Activated T-cell treated with anti-CD3 and anti-CD28 coated beads, Interleukin-2, amount 50 U/mL, for 24 hours (primary cell): Measurements from ENCODE around the gene PDE9A.

Experiments used
- DNase-seq: peaks from one replicate; pipeline ENCODE4 v3.0.0-alpha.2; 2020
- H3K27ac Mint-ChIP-seq: 2 replicates; pipeline ENCODE4 v1.8.0; 2020; ENCODE audit warnings: mild to moderate bottlenecking, mixed read lengths
- H3K27me3 Mint-ChIP-seq: 2 replicates; pipeline ENCODE4 v1.8.0; 2020; ENCODE audit warnings: mixed read lengths
- H3K36me3 Mint-ChIP-seq: 2 replicates; pipeline ENCODE4 v1.8.0; 2020; ENCODE audit warnings: low read depth, mixed read lengths
- H3K4me1 Mint-ChIP-seq: 2 replicates; pipeline ENCODE4 v1.8.0; 2020; ENCODE audit warnings: low read depth, mixed read lengths
- H3K4me3 Mint-ChIP-seq: 2 replicates; pipeline ENCODE4 v1.8.0; 2020; ENCODE audit warnings: mild to moderate bottlenecking, moderate library complexity, mixed read lengths
- H3K9me3 Mint-ChIP-seq: 2 replicates; pipeline ENCODE4 v1.8.0; 2020; ENCODE audit warnings: mixed read lengths

PDE9A gene

DNA sequence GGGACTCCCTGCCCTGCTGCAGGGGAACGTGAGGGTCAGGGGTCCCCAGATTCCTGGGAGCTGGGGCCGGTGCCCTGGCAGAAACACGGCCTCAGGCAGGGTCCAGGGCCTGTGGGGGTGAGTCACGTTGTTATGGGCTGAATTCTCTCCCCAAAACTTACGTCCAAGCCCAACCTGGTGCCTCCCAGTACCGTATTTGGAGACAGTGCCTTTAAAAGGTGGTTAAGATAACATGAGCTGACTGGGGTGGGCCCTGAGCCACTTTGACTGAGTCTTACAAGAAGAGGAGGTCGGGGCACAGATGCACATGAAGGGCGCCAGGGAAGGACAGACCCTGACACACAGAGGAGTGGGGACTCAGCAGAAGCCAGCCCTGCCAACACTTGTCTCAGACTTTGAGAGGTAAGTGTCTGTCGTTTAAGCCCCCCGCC, 126.0 kb downstream of the PDE9A start:
- H3K27ac Mint-ChIP-seq = no peak overlapping the region
- no peak for DNase-seq
- no peak overlapping the region for H3K4me3 Mint-ChIP-seq
- peaks cover 3% of the 10 kb centered on the region for H3K36me3 Mint-ChIP-seq
- H3K27me3 Mint-ChIP-seq = peaks cover 5% of the 10 kb centered on the region
- H3K9me3 Mint-ChIP-seq = no peaks in the 10 kb centered on the region
- peaks cover 34% of the 10 kb centered on the region for H3K4me1 Mint-ChIP-seq

DNA sequence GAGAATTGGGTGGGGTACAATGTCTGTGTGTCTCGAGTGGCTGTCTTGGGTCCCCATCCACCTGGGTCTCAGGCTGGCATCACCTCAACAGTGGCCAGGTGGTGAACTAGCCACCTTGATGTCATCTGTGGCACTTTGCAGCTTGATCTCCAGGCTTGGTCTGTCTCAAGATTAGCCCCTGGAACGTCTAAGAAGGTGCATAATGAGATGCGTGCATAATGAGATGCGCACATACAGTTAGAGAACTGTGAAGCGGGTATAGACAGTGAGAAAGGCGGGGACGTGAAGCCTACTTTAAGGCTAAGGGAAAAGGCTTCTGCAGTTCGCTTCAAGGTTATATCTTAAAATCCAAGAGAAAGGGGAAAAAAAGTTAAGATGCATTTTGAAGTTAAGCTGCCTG, 127.2 kb downstream of the PDE9A start:
- peaks cover 42% of the 10 kb centered on the region for H3K4me1 Mint-ChIP-seq
- no peak overlapping the region for H3K4me3 Mint-ChIP-seq
- peaks cover under 1% of the 10 kb centered on the region for H3K36me3 Mint-ChIP-seq
- H3K27me3 Mint-ChIP-seq = peaks cover 5% of the 10 kb centered on the region
- H3K27ac Mint-ChIP-seq = no peak overlapping the region
- no peak for DNase-seq
- H3K9me3 Mint-ChIP-seq = no peaks in the 10 kb centered on the region

- Mint-ChIP-seq H3K4me1 (peaks cover 43% of the 10 kb centered on the region), H3K36me3 (no peaks in the 10 kb centered on the region), H3K27ac (no peak overlapping the region), H3K9me3 (no peaks in the 10 kb centered on the region), H3K27me3 (peaks cover 5% of the 10 kb centered on the region), H3K4me3 (no peak overlapping the region)
- peak; percentile 37 for DNase-seq
These were observed 127.9 kb downstream of the PDE9A start for GRCh38 chr21:42781150-42781970.

GRCh38 chr21:42781971-42782722, 128.7 kb downstream of the PDE9A start:
- H3K4me3 Mint-ChIP-seq = no peak overlapping the region
- peaks cover 5% of the 10 kb centered on the region for H3K27me3 Mint-ChIP-seq
- no peaks in the 10 kb centered on the region for H3K36me3 Mint-ChIP-seq
- no peaks in the 10 kb centered on the region for H3K9me3 Mint-ChIP-seq
- DNase-seq = no peak
- peaks cover 43% of the 10 kb centered on the region for H3K4me1 Mint-ChIP-seq
- H3K27ac Mint-ChIP-seq = no peak overlapping the region

- Mint-ChIP-seq H3K4me3 (no peak overlapping the region), H3K4me1 (peaks cover 43% of the 10 kb centered on the region), H3K27ac (peak overlapping the region; percentile 40), H3K36me3 (no peaks in the 10 kb centered on the region), H3K9me3 (no peaks in the 10 kb centered on the region), H3K27me3 (peaks cover 5% of the 10 kb centered on the region)
- DNase-seq = no peak
These were observed 129.4 kb downstream of the PDE9A start for GRCh38 chr21:42782723-42783242.

DNA sequence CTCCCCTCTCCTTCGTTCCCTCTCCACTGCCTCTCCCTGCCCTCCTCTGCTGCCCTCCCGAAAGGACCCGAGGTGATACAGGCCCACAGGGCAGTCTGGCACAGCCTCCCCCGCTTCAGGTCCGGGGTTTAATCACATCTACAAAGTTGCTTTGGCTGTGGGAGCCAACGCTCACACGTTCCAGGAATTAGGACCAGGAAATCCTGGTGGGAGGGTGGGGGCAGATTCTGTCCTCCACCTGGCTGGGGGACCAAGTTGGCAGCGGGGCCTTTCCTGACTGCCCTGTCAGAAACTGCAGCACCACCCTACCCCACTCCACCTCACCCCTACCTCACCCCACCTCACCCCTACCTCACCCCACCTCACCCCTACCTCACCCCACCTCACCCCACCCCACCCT, 130.9 kb downstream of the PDE9A start:
- peaks cover 5% of the 10 kb centered on the region for H3K27me3 Mint-ChIP-seq

GRCh38 chr21:42784896-42785451, 131.6 kb downstream of the PDE9A start:
- Mint-ChIP-seq H3K9me3 (no peaks in the 10 kb centered on the region), H3K36me3 (no peaks in the 10 kb centered on the region), H3K27ac (peak overlapping the region; percentile 82), H3K4me3 (no peak overlapping the region), H3K27me3 (peaks cover 5% of the 10 kb centered on the region), H3K4me1 (peaks cover 43% of the 10 kb centered on the region)
- no peak for DNase-seq

More for the DNA sequence above, 130.9 kb downstream of the PDE9A start:
- Mint-ChIP-seq H3K4me3 (peak overlapping the region; percentile 25), H3K36me3 (no peaks in the 10 kb centered on the region), H3K27ac (peak overlapping the region; percentile 93), H3K9me3 (no peaks in the 10 kb centered on the region), H3K4me1 (peaks cover 43% of the 10 kb centered on the region)
- DNase-seq = no peak

DNA sequence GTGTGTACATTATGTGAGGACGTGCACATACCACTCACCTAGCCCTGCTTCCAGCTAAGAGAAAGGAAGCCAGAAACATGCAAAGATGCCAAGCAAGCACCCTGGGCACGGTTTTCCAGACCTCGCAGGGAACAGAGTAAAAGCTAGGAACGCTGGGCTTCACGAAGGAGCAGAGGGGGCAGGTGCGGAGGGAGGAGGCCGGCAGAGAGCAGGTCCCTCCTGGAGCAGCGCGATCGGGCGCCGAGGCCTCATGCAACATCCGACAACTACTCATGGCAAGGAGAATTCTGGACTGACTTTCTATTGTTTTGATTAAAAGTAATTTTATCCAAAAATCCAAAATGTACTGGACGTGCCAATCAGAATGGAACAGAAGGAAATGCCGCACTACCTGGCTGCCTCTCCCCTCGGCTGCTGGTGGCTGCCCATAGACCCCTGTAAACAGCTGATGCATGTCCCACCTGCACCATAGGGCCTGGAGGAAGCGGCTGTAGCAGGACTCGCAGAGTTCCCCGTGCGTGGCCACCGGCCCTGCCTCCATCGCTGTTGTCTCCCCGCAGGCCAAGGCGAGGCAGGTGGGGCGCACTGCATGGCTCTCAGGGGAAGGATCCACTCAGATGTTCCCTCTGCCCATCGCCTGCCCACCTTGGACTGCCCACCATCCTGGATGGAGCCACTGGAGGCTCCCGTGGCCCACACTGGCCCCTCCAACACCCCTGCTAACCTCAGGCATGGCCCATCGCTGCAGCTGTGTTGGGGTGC, 132.4 kb downstream of the PDE9A start:
- H3K9me3 Mint-ChIP-seq = no peaks in the 10 kb centered on the region
- H3K27me3 Mint-ChIP-seq = peaks cover 5% of the 10 kb centered on the region
- H3K4me3 Mint-ChIP-seq = no peak overlapping the region
- H3K4me1 Mint-ChIP-seq = peaks cover 40% of the 10 kb centered on the region
- no peak for DNase-seq
- H3K36me3 Mint-ChIP-seq = no peaks in the 10 kb centered on the region
- H3K27ac Mint-ChIP-seq = no peak overlapping the region

- Mint-ChIP-seq H3K27ac (no peak overlapping the region), H3K36me3 (no peaks in the 10 kb centered on the region), H3K27me3 (no peaks in the 10 kb centered on the region), H3K4me1 (peaks cover 31% of the 10 kb centered on the region), H3K9me3 (no peaks in the 10 kb centered on the region), H3K4me3 (no peak overlapping the region)
- no peak for DNase-seq
These were observed 133.5 kb downstream of the PDE9A start for GRCh38 chr21:42786884-42787283.

DNA sequence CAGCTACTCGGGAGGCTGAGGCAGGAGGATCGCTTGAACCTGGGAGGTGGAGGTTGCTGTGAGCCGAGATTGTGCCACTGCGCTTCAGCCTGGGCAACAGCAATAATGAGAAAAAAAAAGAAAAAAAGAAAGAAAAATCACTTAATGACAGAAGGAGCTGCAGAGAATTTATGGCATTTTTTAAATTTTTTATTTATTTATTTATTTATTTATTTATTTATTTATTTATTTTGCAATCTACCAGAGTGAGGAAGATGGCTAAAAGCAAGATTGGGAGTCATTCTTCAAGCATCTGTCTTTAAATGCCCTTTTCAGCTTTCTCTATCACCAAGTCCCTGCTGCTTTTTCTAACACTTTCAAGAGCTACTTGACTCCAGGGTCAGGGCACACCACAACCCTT, 134.2 kb downstream of the PDE9A start:
- Mint-ChIP-seq H3K4me1 (peaks cover 24% of the 10 kb centered on the region), H3K36me3 (no peaks in the 10 kb centered on the region), H3K27me3 (no peaks in the 10 kb centered on the region), H3K9me3 (no peaks in the 10 kb centered on the region), H3K4me3 (no peak overlapping the region), H3K27ac (no peak overlapping the region)
- DNase-seq = no peak

DNA sequence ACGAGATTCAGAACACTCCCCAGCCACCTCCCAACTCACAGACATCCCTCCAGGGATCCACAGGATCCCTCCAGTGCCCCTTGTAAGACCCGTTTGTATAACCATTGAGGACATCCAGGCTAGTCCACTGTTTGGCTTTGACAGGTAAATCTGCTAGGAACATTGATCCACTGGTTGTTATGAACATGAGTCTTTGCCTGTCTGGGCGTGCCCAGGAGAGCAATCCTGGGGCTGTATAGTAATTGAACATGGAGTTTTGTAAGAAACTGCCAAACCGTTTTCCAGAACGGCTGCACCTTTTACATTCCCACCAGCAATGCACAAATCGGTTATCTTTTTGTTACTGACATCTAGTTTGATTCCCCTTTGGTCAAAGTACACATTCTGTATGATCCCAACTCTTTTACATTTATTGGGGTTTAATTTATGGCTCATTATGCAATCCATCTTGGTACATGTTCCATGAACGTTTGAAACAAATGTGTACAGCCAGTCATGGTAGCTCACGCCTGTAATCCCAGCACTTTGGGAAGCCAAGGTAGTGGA, 137.2 kb downstream of the PDE9A start:
- H3K4me3 Mint-ChIP-seq = no peak overlapping the region
- DNase-seq = no peak
- H3K27me3 Mint-ChIP-seq = no peaks in the 10 kb centered on the region
- no peaks in the 10 kb centered on the region for H3K9me3 Mint-ChIP-seq
- H3K36me3 Mint-ChIP-seq = no peaks in the 10 kb centered on the region
- no peak overlapping the region for H3K27ac Mint-ChIP-seq
- H3K4me1 Mint-ChIP-seq = peaks cover 1% of the 10 kb centered on the region

- Mint-ChIP-seq H3K27ac (no peak overlapping the region), H3K9me3 (no peaks in the 10 kb centered on the region), H3K4me3 (no peak overlapping the region), H3K36me3 (no peaks in the 10 kb centered on the region), H3K4me1 (peaks cover under 1% of the 10 kb centered on the region), H3K27me3 (no peaks in the 10 kb centered on the region)
- no peak for DNase-seq
These were observed 140.4 kb downstream of the PDE9A start for GRCh38 chr21:42793774-42794173.

- H3K4me3 Mint-ChIP-seq = no peak overlapping the region
- peaks cover 8% of the 10 kb centered on the region for H3K4me1 Mint-ChIP-seq
- no peak overlapping the region for H3K27ac Mint-ChIP-seq
- H3K27me3 Mint-ChIP-seq = no peaks in the 10 kb centered on the region
- H3K36me3 Mint-ChIP-seq = no peaks in the 10 kb centered on the region
- DNase-seq = no peak
- no peaks in the 10 kb centered on the region for H3K9me3 Mint-ChIP-seq
These were observed 141.1 kb downstream of the PDE9A start for GRCh38 chr21:42794551-42794950.
